Transverse colon (tissue), 4 donors: ENCODE measurements around the gene NQO2. TPM values are rescaled to one million over a fixed set of nuclear protein-coding genes. Genes with fewer than 3 reads are reported as not detected.

Source experiments
- DNase-seq: peaks from one replicate; pipeline ENCODE4 v3.0.0-alpha.2; 2019
- H3K27ac ChIP-seq, 4 donors: fragments of 200-600 bp; sonication (generic); 2 replicates each; pipeline ENCODE4 v1.5.1; 2016 to 2018; ENCODE audit warnings: inconsistent platforms in 4 of 4
- H3K27me3 ChIP-seq: fragments of 200-600 bp; sonication (generic); 2 replicates; pipeline ENCODE4 v1.5.1; 2017; ENCODE audit warnings: inconsistent platforms
- H3K36me3 ChIP-seq, 4 donors: fragments of 200-600 bp; sonication (generic); 2 replicates each; pipeline ENCODE4 v1.5.1; 2017 to 2019; ENCODE audit warnings: inconsistent platforms in 4 of 4
- H3K4me1 ChIP-seq, 4 donors: fragments of 200-600 bp; sonication (generic); 2 replicates each; pipeline ENCODE4 v1.5.1; 2017 to 2020; ENCODE audit warnings: inconsistent platforms in 4 of 4
- H3K4me3 ChIP-seq, 4 donors: fragments of 200-600 bp; sonication (generic); 1 replicate in 1 of 4; 2 replicates in 3 of 4; pipeline versions ENCODE4 v1.5.1 to v1.6.1; 2017 to 2019; ENCODE audit warnings: inconsistent platforms in 4 of 4
- H3K9me3 ChIP-seq, 2 donors: fragments of 200-600 bp; sonication (generic); 2 replicates each; pipeline ENCODE4 v1.5.1; 2017 to 2019; ENCODE audit warnings: inconsistent platforms in 2 of 2
- CTCF ChIP-seq, 5 experiments: fragments of 200-600 bp in 3 of 5; fragments of 450-650 bp in 2 of 5; sonication (generic) in 3 of 5; IDR thresholded peaks; 1 replicate in 2 of 5; 2 replicates in 3 of 5; pipeline ENCODE4 v1.5.1; 2016 to 2017; ENCODE audit warnings: antibody characterized with exemption in 5 of 5, inconsistent platforms in 3 of 5, mild to moderate bottlenecking in 2 of 5, moderate library complexity in 1 of 5
- EP300 ChIP-seq: sonication (generic); formaldehyde crosslinking; IDR thresholded peaks from one replicate; pipeline ENCODE4 v1.6.1; 2017; ENCODE audit warnings: antibody characterized with exemption, low read depth
- POLR2A ChIP-seq: fragments of 450-650 bp; IDR thresholded peaks from one replicate; pipeline ENCODE4 v1.6.1; 2016; ENCODE audit warnings: antibody characterized with exemption, mild to moderate bottlenecking, moderate library complexity
- POLR2AphosphoS5 ChIP-seq, 3 donors: sonication (generic); formaldehyde crosslinking; IDR thresholded peaks; one replicate each; pipeline ENCODE4 v1.6.1; 2016; ENCODE audit warnings: antibody characterized with exemption in 3 of 3
- WGBS, 2 donors: methylation state at CpG; one replicate each; pipeline ENCODE4 v1.1.5; 2018; ENCODE audit warnings: low coverage in 1 of 2; 5-methylcytosine and 5-hydroxymethylcytosine counted together
- in situ Hi-C, 4 donors: fragments of 200-750 bp; cut with MboI; loops; one replicate each; pipeline versions ENCODE4 v1.15.0 to v1.15.1; 2017; ENCODE audit warnings: low sequenced_read_pairs in 3 of 4, low pct_ligation_motif_present in 1 of 4, low pct_unique_long_range_greater_than_20kb in 1 of 4
- intact Hi-C: fragments of 100-400 bp; cut with DNase I; formaldehyde crosslinking; loops from one replicate; pipeline ENCODE4 v1.15.1; 2023; ENCODE audit warnings: low total_unique reads
- total RNA-seq, 4 donors: library from RNA; depleted of rRNA; stranded (reverse); fragments of >200 nt; gene quantifications; one replicate each; pipeline ENCODE4 v1.1.0, GENCODE V29; 2016

NQO2 gene
- total RNA-seq, 4 donors from 2014 or later = 1.00 to 9.7 (median 7.2) TPM

- intact Hi-C loops (no loop called here), in situ Hi-C loops (no loop called here)
- TF ChIP-seq POLR2A (no peak), CTCF (IDR thresholded peaks at IDR 0.05) (peak in 1 of 5 experiments; percentile 38)
- no peak for DNase-seq
- Histone ChIP-seq H3K27ac (peak overlapping the region; percentile 18 to 65 (median 56)), H3K9me3 (no peaks in the 10 kb centered on the region), H3K4me3 (peak overlapping the region in 1 of 4 donors; percentile 10), H3K36me3 (no peaks in the 10 kb centered on the region), H3K4me1 (peaks cover 10 to 55% (median 24%) of the 10 kb centered on the region in 4 donors), H3K27me3 (no peaks in the 10 kb centered on the region)
- WGBS, 2 donors = 52 to 61% methylated on average over 6 to 7 of the region's 7 CpGs
Measured at GRCh38 chr6:2961506-2961905, 38.2 kb upstream of the NQO2 start.

- Histone ChIP-seq H3K9me3 (no peaks in the 10 kb centered on the region), H3K27ac (peak overlapping the region; percentile 18 to 65 (median 56)), H3K4me3 (peak overlapping the region in 1 of 4 donors; percentile 10), H3K4me1 (peaks cover 10 to 56% (median 22%) of the 10 kb centered on the region in 4 donors), H3K27me3 (no peaks in the 10 kb centered on the region), H3K36me3 (no peaks in the 10 kb centered on the region)
- DNase-seq = peak; percentile 74
- intact Hi-C loops (no loop called here), in situ Hi-C loops (no loop called here)
- 46 to 61% methylated on average over 3 to 9 of the region's 9 CpGs for WGBS, 2 donors
- TF ChIP-seq EP300 (no peak), POLR2AphosphoS5 (IDR thresholded peaks at IDR 0.05) (no peak), POLR2A (no peak), CTCF (IDR thresholded peaks at IDR 0.05) (no peak)
Measured at GRCh38 chr6:2962004-2962403, 37.7 kb upstream of the NQO2 start.

- Histone ChIP-seq H3K4me3 (no peak overlapping the region), H3K27ac (peak overlapping the region; percentile 18 to 65 (median 56)), H3K27me3 (no peaks in the 10 kb centered on the region), H3K36me3 (no peaks in the 10 kb centered on the region), H3K9me3 (no peaks in the 10 kb centered on the region), H3K4me1 (peaks cover 10 to 56% (median 19%) of the 10 kb centered on the region in 4 donors)
- TF ChIP-seq POLR2AphosphoS5 (IDR thresholded peaks at IDR 0.05) = no peak
- no peak for TF ChIP-seq CTCF (IDR thresholded peaks at IDR 0.05)
- TF ChIP-seq EP300 = no peak
- no peak for TF ChIP-seq POLR2A
- DNase-seq = no peak
- 56 to 57% methylated on average over 3 of the region's 3 CpGs for WGBS, 2 donors
- intact Hi-C loops = no loop called here
- in situ Hi-C loops = no loop called here
Measured at GRCh38 chr6:2962636-2963035, 37.1 kb upstream of the NQO2 start.

GRCh38 chr6:2963756-2964155, 35.9 kb upstream of the NQO2 start:
- TF ChIP-seq POLR2A = no peak
- no peak for TF ChIP-seq CTCF (IDR thresholded peaks at IDR 0.05)
- TF ChIP-seq EP300 = no peak
- no peak for TF ChIP-seq POLR2AphosphoS5 (IDR thresholded peaks at IDR 0.05)
- no peak overlapping the region for H3K27ac ChIP-seq
- no peaks in the 10 kb centered on the region for H3K9me3 ChIP-seq
- H3K4me3 ChIP-seq = no peak overlapping the region
- peaks cover 10 to 49% (median 19%) of the 10 kb centered on the region in 4 donors for H3K4me1 ChIP-seq
- in situ Hi-C loops = no loop called here
- WGBS, 2 donors = 13 to 95% methylated on average over 1 to 8 of the region's 8 CpGs
- H3K27me3 ChIP-seq = no peaks in the 10 kb centered on the region
- DNase-seq = no peak
- intact Hi-C loops = no loop called here
- no peaks in the 10 kb centered on the region for H3K36me3 ChIP-seq
